Neural crest cell (in vitro differentiated cells): Measurements from ENCODE around the gene TWIST2. TPM values are rescaled to one million over a fixed set of nuclear protein-coding genes. Genes with fewer than 3 reads are reported as not detected.
A peak's percentile ranks its signal among the peaks of the same experiment; 100 is the strongest.

Source experiments
- DNase-seq: peaks from one replicate; pipeline ENCODE4 v3.0.0; 2021; ENCODE audit warnings: low read depth, mixed read lengths, low spot score
- H3K27ac Mint-ChIP-seq: one replicate; pipeline ENCODE4 v1.8.0; 2021; ENCODE audit warnings: mild to moderate bottlenecking, mixed read lengths; ENCODE audit not compliant: unreplicated experiment
- H3K27me3 Mint-ChIP-seq: 2 replicates; pipeline ENCODE4 v1.8.0; 2021; ENCODE audit warnings: low read depth, mild to moderate bottlenecking, mixed read lengths
- H3K36me3 Mint-ChIP-seq: 2 replicates; pipeline ENCODE4 v1.8.0; 2021; ENCODE audit warnings: low read depth, mild to moderate bottlenecking, mixed read lengths
- H3K4me1 Mint-ChIP-seq: 2 replicates; pipeline ENCODE4 v1.8.0; 2021; ENCODE audit warnings: mixed read lengths
- H3K4me3 Mint-ChIP-seq: one replicate; pipeline ENCODE4 v1.8.0; 2021; ENCODE audit warnings: mild to moderate bottlenecking, mixed read lengths
- H3K9me3 Mint-ChIP-seq: 2 replicates; pipeline ENCODE4 v1.8.0; 2021; ENCODE audit warnings: mixed read lengths
- total RNA-seq: library from RNA; stranded (reverse); gene quantifications from 2 replicates; pipeline ENCODE4 v1.2.1, GENCODE V29; 2021
- TF ChIP-seq, protein P1 (sequence below): fragments of 200-600 bp; sonication (generic); conservative IDR thresholded peaks from 2 replicates; pipeline ENCODE4 v1.5.0; 2021; ENCODE audit warnings: antibody characterized with exemption, mild to moderate bottlenecking

The TWIST2 gene
- total RNA-seq, 1 donor from 2014 or later = 0.96 TPM

DNA sequence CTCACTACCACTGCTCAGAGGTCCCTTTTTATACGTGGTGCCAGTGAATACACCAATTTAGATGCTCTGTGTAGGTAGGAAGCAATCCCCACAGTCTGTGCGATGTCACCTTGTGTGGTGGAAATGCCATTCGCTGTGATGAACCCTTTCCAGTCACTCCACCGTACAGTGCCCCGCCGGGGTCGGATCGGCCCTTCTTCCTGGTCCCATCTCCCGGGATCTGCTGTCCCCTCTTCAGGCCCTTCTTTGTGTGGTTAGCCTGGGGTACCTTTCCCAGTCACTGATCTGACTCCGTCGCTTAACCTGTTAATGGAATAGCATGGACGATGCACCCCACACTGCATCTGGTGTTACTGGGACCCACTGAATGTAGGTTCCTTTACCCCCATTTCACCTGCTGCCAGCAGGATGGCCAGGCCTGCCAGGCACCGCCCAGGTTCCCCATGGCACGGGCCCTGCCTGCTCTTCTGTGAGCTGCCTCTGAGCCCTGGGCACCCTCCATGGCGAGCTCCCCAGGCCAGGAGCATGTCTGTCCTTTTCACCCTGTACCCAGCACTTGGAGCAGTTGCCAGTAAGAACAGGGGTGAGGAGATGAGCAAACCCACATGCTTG, 18.0 kb downstream of the TWIST2 start:
- Mint-ChIP-seq H3K4me1 (peaks cover 23% of the 10 kb centered on the region), H3K27me3 (peaks cover 5% of the 10 kb centered on the region), H3K9me3 (peaks cover 3% of the 10 kb centered on the region), H3K4me3 (no peak overlapping the region), H3K36me3 (no peaks in the 10 kb centered on the region), H3K27ac (no peak overlapping the region)
- no peak for DNase-seq
- TF ChIP-seq, protein P1, sequence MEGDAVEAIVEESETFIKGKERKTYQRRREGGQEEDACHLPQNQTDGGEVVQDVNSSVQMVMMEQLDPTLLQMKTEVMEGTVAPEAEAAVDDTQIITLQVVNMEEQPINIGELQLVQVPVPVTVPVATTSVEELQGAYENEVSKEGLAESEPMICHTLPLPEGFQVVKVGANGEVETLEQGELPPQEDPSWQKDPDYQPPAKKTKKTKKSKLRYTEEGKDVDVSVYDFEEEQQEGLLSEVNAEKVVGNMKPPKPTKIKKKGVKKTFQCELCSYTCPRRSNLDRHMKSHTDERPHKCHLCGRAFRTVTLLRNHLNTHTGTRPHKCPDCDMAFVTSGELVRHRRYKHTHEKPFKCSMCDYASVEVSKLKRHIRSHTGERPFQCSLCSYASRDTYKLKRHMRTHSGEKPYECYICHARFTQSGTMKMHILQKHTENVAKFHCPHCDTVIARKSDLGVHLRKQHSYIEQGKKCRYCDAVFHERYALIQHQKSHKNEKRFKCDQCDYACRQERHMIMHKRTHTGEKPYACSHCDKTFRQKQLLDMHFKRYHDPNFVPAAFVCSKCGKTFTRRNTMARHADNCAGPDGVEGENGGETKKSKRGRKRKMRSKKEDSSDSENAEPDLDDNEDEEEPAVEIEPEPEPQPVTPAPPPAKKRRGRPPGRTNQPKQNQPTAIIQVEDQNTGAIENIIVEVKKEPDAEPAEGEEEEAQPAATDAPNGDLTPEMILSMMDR = no peak

DNA sequence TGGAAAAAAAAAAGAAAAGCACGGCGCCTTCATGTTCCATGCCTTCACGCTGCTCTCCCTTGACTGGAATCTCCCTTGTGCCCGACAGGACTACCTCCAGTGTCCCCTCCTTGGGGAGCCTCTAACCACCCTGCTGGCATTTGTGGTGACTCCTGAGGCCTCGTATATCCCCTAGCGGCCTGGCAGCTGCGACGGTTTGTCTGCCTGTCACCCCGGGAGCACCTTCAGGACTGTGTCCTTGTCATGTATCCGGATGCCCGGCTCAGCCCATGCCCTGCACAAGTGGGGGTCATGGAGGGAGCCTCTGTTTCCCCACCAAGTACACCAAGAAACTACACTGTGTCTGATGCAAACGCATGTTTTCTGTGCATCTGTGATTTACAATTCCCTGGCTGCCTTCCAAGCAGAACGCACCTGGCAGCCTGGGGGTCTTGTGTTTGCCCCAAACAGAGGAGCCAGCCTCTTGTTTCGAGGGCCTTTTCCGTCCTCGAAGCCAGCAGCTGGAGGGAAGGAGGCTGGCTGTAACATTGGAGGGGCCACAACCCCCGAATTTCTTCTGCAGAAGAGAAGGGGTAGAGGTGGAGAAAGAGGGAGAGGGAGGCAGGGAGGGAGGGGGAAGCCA, 18.9 kb downstream of the TWIST2 start:
- H3K4me3 Mint-ChIP-seq = no peak overlapping the region
- peaks cover 23% of the 10 kb centered on the region for H3K4me1 Mint-ChIP-seq
- no peak for DNase-seq
- no peaks in the 10 kb centered on the region for H3K36me3 Mint-ChIP-seq
- H3K9me3 Mint-ChIP-seq = peaks cover 3% of the 10 kb centered on the region
- TF ChIP-seq, protein P1 = no peak
- H3K27me3 Mint-ChIP-seq = peaks cover 2% of the 10 kb centered on the region
- peak overlapping the region; percentile 20 for H3K27ac Mint-ChIP-seq

DNA sequence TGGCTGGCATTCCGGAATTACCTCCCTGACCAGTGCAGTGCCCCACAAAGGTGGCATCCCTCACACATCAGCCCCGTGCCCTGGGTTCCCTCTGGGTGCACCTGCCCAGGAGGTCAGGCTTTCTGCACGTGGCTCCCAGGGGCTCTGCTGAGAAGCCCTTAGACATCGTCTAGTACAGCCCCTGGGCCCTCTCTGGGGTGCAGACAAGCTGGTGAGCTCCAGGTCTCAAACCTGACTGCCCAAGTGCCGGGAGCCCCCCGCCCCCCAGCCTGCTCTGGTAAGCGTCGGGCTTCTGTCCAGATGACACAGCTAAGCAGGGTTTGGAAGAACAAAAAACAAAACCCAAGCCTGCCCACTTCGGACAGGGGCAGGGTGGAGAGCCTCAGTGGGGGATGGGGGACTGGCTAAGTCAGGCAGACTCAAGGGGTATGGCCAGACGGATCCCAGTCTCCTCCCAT, 20.2 kb downstream of the TWIST2 start:
- H3K4me3 Mint-ChIP-seq = no peak overlapping the region
- TF ChIP-seq, protein P1 = no peak
- H3K36me3 Mint-ChIP-seq = no peaks in the 10 kb centered on the region
- H3K27ac Mint-ChIP-seq = no peak overlapping the region
- H3K4me1 Mint-ChIP-seq = peaks cover 19% of the 10 kb centered on the region
- DNase-seq = no peak
- peaks cover 2% of the 10 kb centered on the region for H3K27me3 Mint-ChIP-seq
- peaks cover 3% of the 10 kb centered on the region for H3K9me3 Mint-ChIP-seq

DNA sequence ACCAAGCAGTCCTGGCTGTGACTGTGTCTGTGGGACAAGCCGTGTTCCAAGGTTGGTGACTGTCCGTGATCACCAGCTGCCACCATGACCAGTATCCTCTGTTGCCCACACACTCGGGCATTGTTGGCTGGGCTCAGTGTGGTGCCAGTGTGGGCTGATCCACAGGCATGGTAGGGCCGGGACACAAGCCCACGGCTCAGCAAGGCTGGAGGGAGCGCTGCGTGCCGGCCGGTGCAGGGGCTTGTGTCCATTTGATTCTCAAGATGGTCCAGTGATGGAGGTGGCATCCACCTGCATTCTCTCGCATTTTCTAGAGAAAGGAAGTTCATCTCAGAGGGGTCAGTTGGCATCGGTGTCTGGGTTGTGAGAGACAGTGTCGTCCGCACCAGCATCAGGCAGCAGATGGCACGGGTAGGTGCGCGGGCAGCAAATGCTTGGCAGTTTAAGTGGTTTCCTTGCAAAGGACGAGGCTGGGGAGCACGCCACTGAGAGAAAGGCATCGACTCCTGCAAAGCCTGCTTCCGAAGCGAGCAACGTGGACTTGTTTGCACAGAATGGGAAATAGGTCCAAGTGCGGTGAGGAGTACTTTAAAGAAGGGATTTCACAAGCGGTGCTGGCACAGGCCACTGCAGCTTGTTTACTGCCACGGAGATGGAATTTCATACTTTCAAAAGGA, 20.9 kb downstream of the TWIST2 start:
- Mint-ChIP-seq H3K4me1 (peaks cover 15% of the 10 kb centered on the region), H3K27me3 (peaks cover 2% of the 10 kb centered on the region), H3K9me3 (peaks cover 3% of the 10 kb centered on the region), H3K4me3 (no peak overlapping the region), H3K27ac (no peak overlapping the region), H3K36me3 (no peaks in the 10 kb centered on the region)
- DNase-seq = no peak
- TF ChIP-seq, protein P1 = no peak

DNA sequence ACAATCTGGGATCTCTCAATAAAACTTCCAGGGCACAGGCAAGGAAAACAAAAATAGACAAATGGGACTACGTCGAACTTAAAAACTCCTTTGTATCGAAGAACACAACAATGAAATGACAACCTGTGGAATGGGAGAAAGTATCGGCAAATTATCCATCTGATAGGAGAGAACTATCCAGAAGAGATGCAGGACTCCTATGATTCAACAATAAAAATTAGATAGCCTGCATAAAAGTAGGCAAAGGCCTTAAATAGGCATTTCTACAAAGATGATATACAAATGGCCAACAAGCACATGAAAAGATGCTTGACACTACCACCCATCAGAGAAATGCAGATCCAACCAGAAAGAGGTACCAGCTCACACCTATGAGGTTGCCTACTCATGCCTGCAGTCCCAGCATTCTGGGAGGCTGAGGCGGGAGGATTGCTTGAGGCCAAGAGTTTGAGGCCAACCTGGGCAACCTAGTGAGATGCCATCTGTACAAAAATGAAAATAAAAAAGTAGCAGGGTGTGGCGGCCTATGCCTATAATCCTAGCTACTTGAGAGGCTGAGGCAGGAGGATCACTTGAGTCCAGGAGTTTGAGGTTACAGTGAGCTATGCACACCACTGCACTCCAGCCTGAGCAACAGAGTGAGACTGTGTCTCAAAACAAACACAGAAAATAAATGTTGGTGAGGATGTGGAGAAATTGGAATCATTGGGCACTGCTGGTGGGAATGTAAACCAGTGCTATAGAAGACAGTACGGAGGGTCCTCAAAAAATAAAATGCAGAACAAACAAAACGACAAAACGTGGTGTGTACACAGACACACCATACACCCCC, 21.6 kb downstream of the TWIST2 start:
- Mint-ChIP-seq H3K4me3 (no peak overlapping the region), H3K4me1 (peaks cover 8% of the 10 kb centered on the region), H3K36me3 (no peaks in the 10 kb centered on the region), H3K9me3 (peaks cover 3% of the 10 kb centered on the region), H3K27ac (no peak overlapping the region), H3K27me3 (peaks cover 2% of the 10 kb centered on the region)
- DNase-seq = no peak
- TF ChIP-seq, protein P1 = no peak
